ENCODE results near the gene NOSIP.
"Not testable (repeated sequence)": the region's sequence is repeated elsewhere in the genome, so short reads cannot be mapped to it uniquely, and the experiment has no call there.

NOSIP gene

GRCh38 chr19:49580264-49581006 is at the start of gene NOSIP:
Gene NOSIP (minus strand): TSS chr19:49580556. CDS start chr19:49560691, 19,865 bp downstream.
- peak; percentile 97 for DNase-seq (ENCODE audit: low spot score)

- no peak for DNase-seq (ENCODE audit: low spot score)
These were observed 49.3 kb upstream of the NOSIP start for GRCh38 chr19:49629659-49630058.

- no peak for DNase-seq (ENCODE audit: low spot score)
These were observed 45.9 kb upstream of the NOSIP start for GRCh38 chr19:49626226-49626625.

GRCh38 chr19:49624967-49625910 is 44.9 kb upstream of the NOSIP start:
- DNase-seq (ENCODE audit: low spot score) = no peak

GRCh38 chr19:49617860-49618259 is 37.5 kb upstream of the NOSIP start:
- not testable (repeated sequence) for DNase-seq (ENCODE audit: low spot score)

GRCh38 chr19:49616945-49617344 is 36.6 kb upstream of the NOSIP start:
- no peak for DNase-seq (ENCODE audit: low spot score)

- no peak for DNase-seq (ENCODE audit: low spot score)
These were observed 36.2 kb upstream of the NOSIP start for GRCh38 chr19:49616532-49616931.

- DNase-seq (ENCODE audit: low spot score) = no peak
These were observed 35.5 kb upstream of the NOSIP start for GRCh38 chr19:49615861-49616260.

GRCh38 chr19:49614096-49614833 is 33.9 kb upstream of the NOSIP start:
- DNase-seq (ENCODE audit: low spot score) = no peak

- no peak for DNase-seq (ENCODE audit: low spot score)
These were observed 33.0 kb upstream of the NOSIP start for GRCh38 chr19:49613374-49613773.

GRCh38 chr19:49609499-49610092 is 29.2 kb upstream of the NOSIP start:
- no peak for DNase-seq (ENCODE audit: low spot score)

GRCh38 chr19:49605605-49606004 is 25.2 kb upstream of the NOSIP start:
- DNase-seq (ENCODE audit: low spot score) = no peak

- no peak for DNase-seq (ENCODE audit: low spot score)
These were observed 22.4 kb upstream of the NOSIP start for GRCh38 chr19:49602806-49603205.

GRCh38 chr19:49601482-49602038 is 21.2 kb upstream of the NOSIP start:
- no peak for DNase-seq (ENCODE audit: low spot score)

GRCh38 chr19:49599378-49600295 is 19.3 kb upstream of the NOSIP start:
- no peak for DNase-seq (ENCODE audit: low spot score)

- no peak for DNase-seq (ENCODE audit: low spot score)
These were observed 17.3 kb upstream of the NOSIP start for GRCh38 chr19:49597703-49597974.

GRCh38 chr19:49596954-49597702 is 16.8 kb upstream of the NOSIP start:
- DNase-seq (ENCODE audit: low spot score) = no peak

GRCh38 chr19:49596407-49596806 is 16.1 kb upstream of the NOSIP start:
- DNase-seq (ENCODE audit: low spot score) = no peak

- peak; percentile 78 for DNase-seq (ENCODE audit: low spot score)
These were observed 15.6 kb upstream of the NOSIP start for GRCh38 chr19:49595819-49596404.

Data from cerebellar cortex (tissue), 1 donor.